ENCODE measurements around the gene LPCAT3. TPM values are rescaled to one million over a fixed set of nuclear protein-coding genes. Genes with fewer than 3 reads are reported as not detected.

Gene LPCAT3
- total and polyA plus RNA-seq, 2 of the 13 experiments (the other 11 are each of a cell fraction or from before 2014, with no cell fraction given): 44.5 to 64.3 TPM

DNA sequence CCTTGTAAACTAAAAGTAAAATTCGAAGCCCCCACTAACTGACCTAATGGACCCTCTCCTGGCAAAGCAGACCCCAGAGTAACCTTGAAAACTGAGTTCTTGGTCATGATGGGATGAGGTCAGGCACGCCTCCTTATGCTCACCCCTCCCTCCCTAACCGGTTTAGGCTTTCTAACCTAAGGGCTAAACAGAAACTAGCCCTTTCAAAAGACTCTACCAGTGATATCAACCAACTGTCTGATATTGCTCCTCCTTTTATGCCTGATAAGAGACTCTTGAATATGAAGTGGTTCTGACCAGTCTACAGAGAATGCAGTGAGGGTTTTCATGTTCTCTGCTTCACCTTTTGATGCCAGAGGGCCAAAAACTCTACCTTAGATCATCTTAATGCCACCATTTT lies 4.8 kb upstream of the LPCAT3 start (continued):
- no peak for TF ChIP-seq HNRNPH1 (optimal IDR thresholded peaks at IDR 0.05; ENCODE audit: low read depth, low read length)
- TF ChIP-seq ZNF549 (CRISPR knock-in tag; IDR thresholded peaks at IDR 0.05): no peak
- TF ChIP-seq, protein P1, sequence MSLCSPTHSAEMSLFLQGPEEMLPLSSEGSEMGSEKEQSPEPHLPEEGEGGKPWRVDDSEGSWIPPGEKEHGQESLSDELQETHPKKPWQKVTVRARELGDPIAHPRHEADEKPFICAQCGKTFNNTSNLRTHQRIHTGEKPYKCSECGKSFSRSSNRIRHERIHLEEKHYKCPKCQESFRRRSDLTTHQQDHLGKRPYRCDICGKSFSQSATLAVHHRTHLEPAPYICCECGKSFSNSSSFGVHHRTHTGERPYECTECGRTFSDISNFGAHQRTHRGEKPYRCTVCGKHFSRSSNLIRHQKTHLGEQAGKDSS (CRISPR knock-in tag; IDR thresholded peaks at IDR 0.05; ENCODE audit: borderline replicate concordance, low read depth): no peak
- TF ChIP-seq, protein P2, sequence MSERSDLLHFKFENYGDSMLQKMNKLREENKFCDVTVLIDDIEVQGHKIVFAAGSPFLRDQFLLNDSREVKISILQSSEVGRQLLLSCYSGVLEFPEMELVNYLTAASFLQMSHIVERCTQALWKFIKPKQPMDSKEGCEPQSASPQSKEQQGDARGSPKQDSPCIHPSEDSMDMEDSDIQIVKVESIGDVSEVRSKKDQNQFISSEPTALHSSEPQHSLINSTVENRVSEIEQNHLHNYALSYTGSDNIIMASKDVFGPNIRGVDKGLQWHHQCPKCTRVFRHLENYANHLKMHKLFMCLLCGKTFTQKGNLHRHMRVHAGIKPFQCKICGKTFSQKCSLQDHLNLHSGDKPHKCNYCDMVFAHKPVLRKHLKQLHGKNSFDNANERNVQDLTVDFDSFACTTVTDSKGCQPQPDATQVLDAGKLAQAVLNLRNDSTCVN (CRISPR knock-in tag; IDR thresholded peaks at IDR 0.05; ENCODE audit: borderline replicate concordance): no peak
- no peak for TF ChIP-seq ZKSCAN1 (IDR thresholded peaks at IDR 0.05; ENCODE audit: low read length)
- TF ChIP-seq EP300 (IDR thresholded peaks at IDR 0.05; ENCODE audit: low read depth in 2 of 2, low read length in 2 of 2): no peak
- no peak for TF ChIP-seq EP300 (CRISPR knock-in tag; IDR thresholded peaks at IDR 0.05; ENCODE audit: borderline replicate concordance)
- no peak for TF ChIP-seq NR2F2 (IDR thresholded peaks at IDR 0.05; ENCODE audit: borderline replicate concordance, low read depth)
- TF ChIP-seq RBFOX2 (IDR thresholded peaks at IDR 0.05; ENCODE audit: low read depth, low read length): no peak
- TF ChIP-seq NFIC (IDR thresholded peaks at IDR 0.05; ENCODE audit: low read length): no peak
- TF ChIP-seq ZFP41 (CRISPR knock-in tag; IDR thresholded peaks at IDR 0.05; ENCODE audit: borderline replicate concordance): no peak
- TF ChIP-seq ZNF747 (CRISPR knock-in tag; IDR thresholded peaks at IDR 0.05; ENCODE audit: borderline replicate concordance): no peak

DNA sequence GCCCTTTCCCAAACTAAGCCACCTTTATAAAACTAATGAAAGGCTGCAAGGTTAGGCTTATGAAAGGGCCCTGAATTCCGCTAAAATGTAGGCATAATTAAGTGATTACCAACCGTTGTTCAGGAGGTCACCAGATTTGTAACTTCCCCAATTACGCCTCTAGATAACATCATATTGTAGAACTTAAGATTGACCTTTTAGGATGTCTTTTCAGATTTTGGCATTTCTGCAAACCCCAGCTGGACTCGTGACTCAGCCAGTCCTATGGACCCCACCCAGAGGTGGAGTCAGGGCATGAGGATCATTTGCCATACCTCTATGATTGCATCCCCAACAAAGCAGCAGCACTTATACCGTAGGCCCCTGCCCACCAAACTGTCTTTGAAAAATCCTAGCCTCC lies 3.7 kb upstream of the LPCAT3 start:
- no peak for DNase-seq (ENCODE audit: low spot score)
- intact Hi-C loops (cut with micrococcal nuclease; ENCODE audit: unreplicated experiment): no loop called here
- no peak overlapping the region for H3K4me2 ChIP-seq (ENCODE audit: low read depth, low read length)
- no peak overlapping the region for H3K27ac ChIP-seq (ENCODE audit: extremely low read length, insufficient read depth, low read length)
- WGBS (ENCODE audit: low lambda C conversion rate): 40% methylated on average over 5 of the region's 5 CpGs
- H4K20me1 ChIP-seq (ENCODE audit: insufficient read depth, low read length): no peaks in the 10 kb centered on the region
- in situ Hi-C loops (cut with HindIII; ENCODE audit: extremely low pct_ligation_motif_present, low pct_unique_long_range_greater_than_20kb): no loop called here
- no peak for FAIRE-seq
- BruUV-seq (replicated peaks): no TSS peak
- no peak overlapping the region for H3K9ac ChIP-seq (ENCODE audit: insufficient read depth, low read depth, low read length)
- no peak for ATAC-seq
- H3K27me3 ChIP-seq (ENCODE audit: control insufficient read depth in 1 of 2, insufficient read depth in 2 of 2, low read length in 2 of 2): no peaks in the 10 kb centered on the region; a peak in 1 of 5 replicates
- CTCF ChIA-PET (ENCODE audit: low intra/inter-chr PET ratio, low total read pairs): no interaction called here
- H3K4me3 ChIP-seq (replicated peaks in 1 of 3; ENCODE audit: insufficient read depth in 1 of 3, low read depth in 2 of 3, low read length in 3 of 3): no peak overlapping the region
- H3K9me3 ChIP-seq (ENCODE audit: low read length): no peaks in the 10 kb centered on the region
- no peaks in the 10 kb centered on the region for H3K36me3 ChIP-seq (replicated peaks in 1 of 2; ENCODE audit: control insufficient read depth in 1 of 2, insufficient read depth in 2 of 2, low read length in 2 of 2)
- POLR2A ChIA-PET: no interaction called here
- H3K79me2 ChIP-seq (ENCODE audit: insufficient read depth, low read length): peaks cover 12% of the 10 kb centered on the region
- peaks cover 15% of the 10 kb centered on the region for H3K4me1 ChIP-seq (ENCODE audit: insufficient read depth, low read length)
- no peak overlapping the region for H2AFZ ChIP-seq (ENCODE audit: low read length)
- TF ChIP-seq RORA (CRISPR knock-in tag; IDR thresholded peaks at IDR 0.05) (no peak), SYNCRIP (IDR thresholded peaks at IDR 0.05; ENCODE audit: insufficient read depth, low read depth, low read length) (no peak), ELF3 (CRISPR knock-in tag; IDR thresholded peaks at IDR 0.05) (no peak), GTF2F1 (IDR thresholded peaks at IDR 0.05; ENCODE audit: low read length) (no peak), ZKSCAN1 (IDR thresholded peaks at IDR 0.05; ENCODE audit: low read length) (no peak), IKZF4 (CRISPR knock-in tag; IDR thresholded peaks at IDR 0.05; ENCODE audit: borderline replicate concordance, low read depth, not compliant biosample characterization) (no peak), WIZ (CRISPR knock-in tag; IDR thresholded peaks at IDR 0.05) (no peak), PAF1 (CRISPR knock-in tag; IDR thresholded peaks at IDR 0.05) (no peak), ZNF749 (CRISPR knock-in tag; IDR thresholded peaks at IDR 0.05; ENCODE audit: borderline replicate concordance) (no peak), SALL2 (CRISPR knock-in tag; IDR thresholded peaks at IDR 0.05) (no peak)
- TF ChIP-seq, protein P3, sequence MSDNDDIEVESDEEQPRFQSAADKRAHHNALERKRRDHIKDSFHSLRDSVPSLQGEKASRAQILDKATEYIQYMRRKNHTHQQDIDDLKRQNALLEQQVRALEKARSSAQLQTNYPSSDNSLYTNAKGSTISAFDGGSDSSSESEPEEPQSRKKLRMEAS (IDR thresholded peaks at IDR 0.05): no peak
- TF ChIP-seq, protein P4, sequence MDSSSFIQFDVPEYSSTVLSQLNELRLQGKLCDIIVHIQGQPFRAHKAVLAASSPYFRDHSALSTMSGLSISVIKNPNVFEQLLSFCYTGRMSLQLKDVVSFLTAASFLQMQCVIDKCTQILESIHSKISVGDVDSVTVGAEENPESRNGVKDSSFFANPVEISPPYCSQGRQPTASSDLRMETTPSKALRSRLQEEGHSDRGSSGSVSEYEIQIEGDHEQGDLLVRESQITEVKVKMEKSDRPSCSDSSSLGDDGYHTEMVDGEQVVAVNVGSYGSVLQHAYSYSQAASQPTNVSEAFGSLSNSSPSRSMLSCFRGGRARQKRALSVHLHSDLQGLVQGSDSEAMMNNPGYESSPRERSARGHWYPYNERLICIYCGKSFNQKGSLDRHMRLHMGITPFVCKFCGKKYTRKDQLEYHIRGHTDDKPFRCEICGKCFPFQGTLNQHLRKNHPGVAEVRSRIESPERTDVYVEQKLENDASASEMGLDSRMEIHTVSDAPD (CRISPR knock-in tag; IDR thresholded peaks at IDR 0.05): no peak

All from HepG2 (cell line).